ENCODE results near the gene RBM12. TPM values are rescaled to one million over a fixed set of nuclear protein-coding genes. Genes with fewer than 3 reads are reported as not detected.
"Not testable (repeated sequence)": the region's sequence is repeated elsewhere in the genome, so short reads cannot be mapped to it uniquely, and the experiment has no call there.

RBM12 gene, protein sequence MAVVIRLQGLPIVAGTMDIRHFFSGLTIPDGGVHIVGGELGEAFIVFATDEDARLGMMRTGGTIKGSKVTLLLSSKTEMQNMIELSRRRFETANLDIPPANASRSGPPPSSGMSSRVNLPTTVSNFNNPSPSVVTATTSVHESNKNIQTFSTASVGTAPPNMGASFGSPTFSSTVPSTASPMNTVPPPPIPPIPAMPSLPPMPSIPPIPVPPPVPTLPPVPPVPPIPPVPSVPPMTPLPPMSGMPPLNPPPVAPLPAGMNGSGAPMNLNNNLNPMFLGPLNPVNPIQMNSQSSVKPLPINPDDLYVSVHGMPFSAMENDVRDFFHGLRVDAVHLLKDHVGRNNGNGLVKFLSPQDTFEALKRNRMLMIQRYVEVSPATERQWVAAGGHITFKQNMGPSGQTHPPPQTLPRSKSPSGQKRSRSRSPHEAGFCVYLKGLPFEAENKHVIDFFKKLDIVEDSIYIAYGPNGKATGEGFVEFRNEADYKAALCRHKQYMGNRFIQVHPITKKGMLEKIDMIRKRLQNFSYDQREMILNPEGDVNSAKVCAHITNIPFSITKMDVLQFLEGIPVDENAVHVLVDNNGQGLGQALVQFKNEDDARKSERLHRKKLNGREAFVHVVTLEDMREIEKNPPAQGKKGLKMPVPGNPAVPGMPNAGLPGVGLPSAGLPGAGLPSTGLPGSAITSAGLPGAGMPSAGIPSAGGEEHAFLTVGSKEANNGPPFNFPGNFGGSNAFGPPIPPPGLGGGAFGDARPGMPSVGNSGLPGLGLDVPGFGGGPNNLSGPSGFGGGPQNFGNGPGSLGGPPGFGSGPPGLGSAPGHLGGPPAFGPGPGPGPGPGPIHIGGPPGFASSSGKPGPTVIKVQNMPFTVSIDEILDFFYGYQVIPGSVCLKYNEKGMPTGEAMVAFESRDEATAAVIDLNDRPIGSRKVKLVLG
- total RNA-seq (10 to 100 TPM; 15.8 to 61.7 (median 44.4) TPM), polyA plus RNA-seq (10 to 100 TPM in 1 of 2 donors, 1 to 10 TPM in 1; 7.4 to 26.4 TPM)
- long read RNA-seq, donor 1, full-length matches to known transcripts: 10 of 21 reads
- long read RNA-seq, donor 1, partial matches to known transcripts: 0 of 21 reads
- long read RNA-seq, donor 1, other reads (novel, unspliced or antisense): 11 of 21 reads
- long read RNA-seq, donor 2, full-length matches to known transcripts: 15 of 24 reads
- long read RNA-seq, donor 2, partial matches to known transcripts: 1 of 24 reads
- long read RNA-seq, donor 2, other reads (novel, unspliced or antisense): 8 of 24 reads
- long read RNA-seq, donor 3, full-length matches to known transcripts: 15 of 25 reads
- long read RNA-seq, donor 3, partial matches to known transcripts: 0 of 25 reads
- long read RNA-seq, donor 3, other reads (novel, unspliced or antisense): 10 of 25 reads

DNA sequence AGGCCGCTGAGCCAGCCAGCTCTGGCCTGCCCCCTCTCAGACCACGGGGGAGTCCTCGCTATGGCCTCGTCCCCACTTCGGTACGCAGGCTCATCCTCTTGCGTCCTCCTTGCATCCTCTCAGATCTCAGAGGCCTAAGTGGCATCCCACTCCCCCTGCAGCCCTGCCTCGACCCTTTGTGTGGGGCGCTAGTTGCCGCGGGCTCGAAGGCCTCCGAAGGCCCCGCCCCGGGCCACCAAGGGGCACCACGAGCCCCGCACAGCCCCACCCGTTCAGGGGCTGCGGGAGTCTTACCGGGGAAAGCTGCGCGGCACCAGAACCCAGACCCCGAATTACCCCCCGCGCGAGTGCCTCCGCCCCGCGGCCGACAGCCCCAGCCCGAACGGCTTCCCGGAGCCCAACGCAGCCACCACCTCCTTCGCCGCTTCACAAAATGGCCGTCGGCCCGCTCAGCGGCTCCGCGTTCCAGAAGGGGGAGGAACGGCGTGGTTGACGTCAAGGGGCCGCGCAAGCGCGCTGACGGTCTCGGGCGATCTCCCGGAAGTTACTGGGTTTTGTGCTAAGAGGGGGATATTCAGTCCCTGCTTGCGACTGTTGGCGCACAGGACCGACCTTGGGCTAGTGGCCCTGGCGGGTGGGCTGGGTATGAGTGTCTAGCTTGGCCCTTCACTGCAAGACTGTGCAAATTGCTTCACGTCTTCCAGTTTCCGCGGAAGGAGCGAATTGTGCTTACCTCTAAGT lies at the start of gene RBM12, which contains the start of gene CPNE1:
Gene RBM12 (minus strand): TSS at position 435 of the 741 bp plus-strand sequence. CDS start 9,578 bp downstream, outside the sequence.
Gene CPNE1 (minus strand): TSS at position 435 of the 741 bp plus-strand sequence. CDS start 31,977 bp downstream, outside the sequence.
- peaks cover 0 to 21% (median 15%) of the 10 kb centered on the region in 9 donors for H3K36me3 ChIP-seq
- peaks cover 2 to 45% (median 34%) of the 10 kb centered on the region in 12 donors for H3K4me1 ChIP-seq
- TF ChIP-seq, protein P1, sequence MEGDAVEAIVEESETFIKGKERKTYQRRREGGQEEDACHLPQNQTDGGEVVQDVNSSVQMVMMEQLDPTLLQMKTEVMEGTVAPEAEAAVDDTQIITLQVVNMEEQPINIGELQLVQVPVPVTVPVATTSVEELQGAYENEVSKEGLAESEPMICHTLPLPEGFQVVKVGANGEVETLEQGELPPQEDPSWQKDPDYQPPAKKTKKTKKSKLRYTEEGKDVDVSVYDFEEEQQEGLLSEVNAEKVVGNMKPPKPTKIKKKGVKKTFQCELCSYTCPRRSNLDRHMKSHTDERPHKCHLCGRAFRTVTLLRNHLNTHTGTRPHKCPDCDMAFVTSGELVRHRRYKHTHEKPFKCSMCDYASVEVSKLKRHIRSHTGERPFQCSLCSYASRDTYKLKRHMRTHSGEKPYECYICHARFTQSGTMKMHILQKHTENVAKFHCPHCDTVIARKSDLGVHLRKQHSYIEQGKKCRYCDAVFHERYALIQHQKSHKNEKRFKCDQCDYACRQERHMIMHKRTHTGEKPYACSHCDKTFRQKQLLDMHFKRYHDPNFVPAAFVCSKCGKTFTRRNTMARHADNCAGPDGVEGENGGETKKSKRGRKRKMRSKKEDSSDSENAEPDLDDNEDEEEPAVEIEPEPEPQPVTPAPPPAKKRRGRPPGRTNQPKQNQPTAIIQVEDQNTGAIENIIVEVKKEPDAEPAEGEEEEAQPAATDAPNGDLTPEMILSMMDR (IDR thresholded peaks at IDR 0.05): peak in 2 of 12 donors; percentile 2 to 11
- TF ChIP-seq POLR2A (IDR thresholded peaks at IDR 0.05): peak; percentile 64 to 90
- H3K27ac ChIP-seq: peak within 1 kb of the TSS; percentile 93 to 100 (median 98)
- no peaks in the 10 kb centered on the region for H3K27me3 ChIP-seq
- intact Hi-C loops (cut with DNase I): loop anchor here in 9 of 10 donors (1.0 to 10.0 kb wide), 6 partner anchors 47 to 120 kb away; partner anchors contain the start of genes SPAG4 (in 5 of the 9) and ERGIC3 (in 1 of the 9)
- peak; percentile 93 to 96 (median 94) for DNase-seq
- peak; percentile 88 to 97 (median 96) for ATAC-seq
- H3K9me3 ChIP-seq: no peaks in the 10 kb centered on the region
- WGBS, 4 donors: 0 to 1% (median 1%) methylated on average over 19 to 61 of the region's 61 CpGs
- H3K4me3 ChIP-seq: peak within 1 kb of the TSS; percentile 74 to 95 (median 85)

DNA sequence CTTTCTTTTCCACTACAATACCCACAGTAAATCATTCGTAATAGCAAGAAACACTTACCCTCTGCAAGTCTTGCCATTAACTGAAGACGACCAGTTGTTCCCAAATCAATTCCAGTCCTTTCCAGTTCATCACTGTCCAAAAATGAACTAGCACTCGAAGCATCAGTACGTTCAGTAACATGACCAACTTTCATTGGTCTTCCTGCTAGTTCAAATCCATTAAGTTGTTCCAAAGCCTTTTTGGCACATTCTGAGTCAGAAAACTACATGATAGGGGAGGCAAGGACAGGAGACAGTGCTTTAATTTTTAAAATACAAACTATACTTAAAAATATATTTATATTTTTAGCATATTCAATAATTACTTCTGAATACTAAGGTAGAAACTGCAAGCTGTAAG lies 49.4 kb upstream of the RBM12 start:
- peaks cover 0 to 35% (median 29%) of the 10 kb centered on the region in 12 donors for H3K4me1 ChIP-seq
- no peak for TF ChIP-seq POLR2A (IDR thresholded peaks at IDR 0.05)
- TF ChIP-seq, protein P1 (IDR thresholded peaks at IDR 0.05): no peak
- H3K27me3 ChIP-seq: no peaks in the 10 kb centered on the region
- WGBS, 4 donors: 52 to 71% (median 62%) methylated on average over 4 of the region's 4 CpGs
- ATAC-seq (no peak), DNase-seq (no peak)
- peaks cover 0 to 100% (median 100%) of the 10 kb centered on the region in 9 donors for H3K36me3 ChIP-seq
- no peak overlapping the region for H3K27ac ChIP-seq
- intact Hi-C loops (cut with DNase I): no loop called here
- no peak overlapping the region for H3K4me3 ChIP-seq
- H3K9me3 ChIP-seq: no peaks in the 10 kb centered on the region

DNA sequence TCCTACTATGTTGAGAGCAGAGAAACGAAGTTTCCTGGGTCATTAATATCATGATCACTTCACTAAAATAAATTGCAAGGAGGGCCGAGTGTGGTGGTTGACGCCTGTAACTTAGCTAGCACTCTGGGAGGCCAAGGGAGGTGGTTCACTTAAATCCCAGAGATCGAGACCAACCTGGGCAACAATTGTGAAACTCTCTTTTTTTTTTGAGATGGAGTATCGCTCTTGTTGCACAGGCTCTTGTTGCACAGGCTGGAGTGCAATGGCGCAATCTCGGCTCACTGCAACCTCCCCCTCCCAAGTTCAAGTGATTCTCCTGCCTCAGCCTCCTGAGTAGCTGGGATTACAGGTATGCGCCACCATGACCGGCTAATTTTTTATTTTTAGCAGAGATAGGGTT lies 48.4 kb upstream of the RBM12 start:
- DNase-seq, H3K9me3 ChIP-seq, H3K27ac ChIP-seq, H3K4me3 ChIP-seq, ATAC-seq, H3K27me3 ChIP-seq: not testable (repeated sequence)
- H3K4me1 ChIP-seq: peaks cover 0 to 40% (median 30%) of the 10 kb centered on the region in 12 donors
- 85 to 91% (median 88%) methylated on average over 9 of the region's 9 CpGs for WGBS, 4 donors
- intact Hi-C loops (cut with DNase I): loop anchor here in 1 of 10 donors (1.0 kb wide), 1 partner anchor 19 kb away; no protein-coding TSS in a partner anchor
- peaks cover 0 to 100% (median 100%) of the 10 kb centered on the region in 9 donors for H3K36me3 ChIP-seq

Data from heart left ventricle (tissue), 16 donors.